ENCODE data around the gene LNP1. TPM values are rescaled to one million over a fixed set of nuclear protein-coding genes. Genes with fewer than 3 reads are reported as not detected.

LNP1 gene
- total and polyA plus RNA-seq, 9 of the 15 experiments (the other 6 are each of a cell fraction or from before 2014, with no cell fraction given): 1.9 to 5.2 (median 4.5) TPM

DNA sequence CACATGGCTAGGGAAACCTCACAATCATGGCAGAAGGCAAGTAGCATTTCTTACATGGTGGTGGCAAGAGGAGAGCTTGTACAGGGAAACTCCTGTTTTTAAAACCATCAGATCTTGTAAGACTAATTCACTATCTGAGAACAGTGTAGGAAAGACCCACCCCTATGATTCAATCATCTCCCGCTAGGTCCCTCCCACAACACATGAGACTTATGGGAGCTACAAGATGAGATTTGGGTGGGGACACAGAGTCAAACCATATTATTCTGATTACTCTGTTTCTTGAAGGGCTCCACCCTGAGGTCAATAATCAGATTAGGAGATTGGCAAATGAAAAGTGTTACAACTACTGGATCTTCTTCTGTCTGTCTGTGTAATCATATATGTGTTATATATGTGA is 69.6 kb downstream of the LNP1 start (continued):
- TF ChIP-seq TSC22D4 (tag; IDR thresholded peaks at IDR 0.05) (no peak), FOS (IDR thresholded peaks at IDR 0.05; ENCODE audit: extremely low read depth, insufficient read length) (no peak)

DNA sequence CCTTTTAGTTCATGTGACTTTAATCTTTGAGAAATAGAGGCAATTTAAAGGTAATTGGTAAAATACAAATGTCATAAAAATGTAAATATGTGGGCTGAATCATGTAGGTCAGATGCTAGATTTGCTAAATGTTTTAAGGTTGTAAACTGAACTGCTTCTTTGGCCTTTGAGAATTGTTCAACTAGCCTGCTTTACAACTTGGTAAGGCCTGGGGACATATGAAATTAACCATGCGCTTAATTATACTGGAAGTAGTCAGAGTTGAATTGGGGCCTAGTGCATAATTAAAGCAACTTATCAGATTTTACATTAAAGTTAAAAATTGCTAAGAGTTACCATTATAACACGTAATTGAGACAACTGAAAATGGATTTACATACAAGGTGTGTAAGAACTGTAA is 70.1 kb downstream of the LNP1 start:
- no peak for DNase-seq (ENCODE audit: extremely low read depth in 1 of 4, low spot score in 3 of 4)
- Histone ChIP-seq H3K9me1 (ENCODE audit: control insufficient read depth, insufficient read depth, low read length) (no peaks in the 10 kb centered on the region), H3K36me3 (ENCODE audit: control insufficient read depth, insufficient read depth, low read length) (no peaks in the 10 kb centered on the region), H2AFZ (ENCODE audit: low read depth, low read length) (no peak overlapping the region), H3K27ac (ENCODE audit: extremely low read depth, low read depth, low read length) (no peak overlapping the region), H4K20me1 (replicated peaks; ENCODE audit: control insufficient read depth, insufficient read depth, low read length) (no peaks in the 10 kb centered on the region), H3K79me2 (ENCODE audit: control insufficient read depth, insufficient read depth, low read length) (no peaks in the 10 kb centered on the region), H3K27me3 (ENCODE audit: control insufficient read depth in 2 of 2, insufficient read depth in 2 of 2, low read length in 2 of 2) (no peaks in the 10 kb centered on the region), H3K4me2 (ENCODE audit: insufficient read depth, low read length) (no peak overlapping the region), H3K4me1 (replicated peaks in 1 of 2; ENCODE audit: control insufficient read depth in 2 of 2, insufficient read depth in 2 of 2, low read length in 2 of 2) (no peaks in the 10 kb centered on the region), H3K9ac (ENCODE audit: insufficient read depth in 1 of 2, low read depth in 2 of 2, low read length in 2 of 2) (no peak overlapping the region), H3K9me3 (replicated peaks; ENCODE audit: control insufficient read depth, insufficient read depth, low read depth, low read length) (no peaks in the 10 kb centered on the region), H3K4me3 (no peak overlapping the region)
- ChIA-PET CTCF (ENCODE audit: low intra/inter-chr PET ratio) (no interaction called here), POLR2A (no interaction called here)
- ATAC-seq: no peak
- in situ Hi-C loops (cut with MboI): no loop called here
- no peak for FAIRE-seq
- intact Hi-C loops (cut with micrococcal nuclease): no loop called here
- TF ChIP-seq JUN (IDR thresholded peaks at IDR 0.05; ENCODE audit: borderline replicate concordance, low read depth, low read length): no peak
- no peak for TF ChIP-seq JUN (CRISPR knock-in tag; IDR thresholded peaks at IDR 0.05; ENCODE audit: borderline replicate concordance)
- TF ChIP-seq, protein P1, sequence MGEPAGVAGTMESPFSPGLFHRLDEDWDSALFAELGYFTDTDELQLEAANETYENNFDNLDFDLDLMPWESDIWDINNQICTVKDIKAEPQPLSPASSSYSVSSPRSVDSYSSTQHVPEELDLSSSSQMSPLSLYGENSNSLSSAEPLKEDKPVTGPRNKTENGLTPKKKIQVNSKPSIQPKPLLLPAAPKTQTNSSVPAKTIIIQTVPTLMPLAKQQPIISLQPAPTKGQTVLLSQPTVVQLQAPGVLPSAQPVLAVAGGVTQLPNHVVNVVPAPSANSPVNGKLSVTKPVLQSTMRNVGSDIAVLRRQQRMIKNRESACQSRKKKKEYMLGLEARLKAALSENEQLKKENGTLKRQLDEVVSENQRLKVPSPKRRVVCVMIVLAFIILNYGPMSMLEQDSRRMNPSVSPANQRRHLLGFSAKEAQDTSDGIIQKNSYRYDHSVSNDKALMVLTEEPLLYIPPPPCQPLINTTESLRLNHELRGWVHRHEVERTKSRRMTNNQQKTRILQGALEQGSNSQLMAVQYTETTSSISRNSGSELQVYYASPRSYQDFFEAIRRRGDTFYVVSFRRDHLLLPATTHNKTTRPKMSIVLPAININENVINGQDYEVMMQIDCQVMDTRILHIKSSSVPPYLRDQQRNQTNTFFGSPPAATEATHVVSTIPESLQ (CRISPR knock-in tag; IDR thresholded peaks at IDR 0.05): no peak
- no peak for TF ChIP-seq FOXM1 (IDR thresholded peaks at IDR 0.05; ENCODE audit: low read depth)
- TF ChIP-seq FOXM1 (CRISPR knock-in tag; IDR thresholded peaks at IDR 0.05; ENCODE audit: low read depth): no peak
- no peak for TF ChIP-seq CBX2 (IDR thresholded peaks at IDR 0.05; ENCODE audit: insufficient read depth, low read length, poor library complexity, severe bottlenecking)
- TF ChIP-seq ILF3 (IDR thresholded peaks at IDR 0.05; ENCODE audit: borderline replicate concordance): no peak
- TF ChIP-seq, protein P2, sequence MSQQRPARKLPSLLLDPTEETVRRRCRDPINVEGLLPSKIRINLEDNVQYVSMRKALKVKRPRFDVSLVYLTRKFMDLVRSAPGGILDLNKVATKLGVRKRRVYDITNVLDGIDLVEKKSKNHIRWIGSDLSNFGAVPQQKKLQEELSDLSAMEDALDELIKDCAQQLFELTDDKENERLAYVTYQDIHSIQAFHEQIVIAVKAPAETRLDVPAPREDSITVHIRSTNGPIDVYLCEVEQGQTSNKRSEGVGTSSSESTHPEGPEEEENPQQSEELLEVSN (IDR thresholded peaks at IDR 0.05; ENCODE audit: borderline replicate concordance in 1 of 2, extremely low read depth in 1 of 2, insufficient read depth in 1 of 2, insufficient read length in 1 of 2, low read depth in 1 of 2, low read length in 1 of 2, poor library complexity in 1 of 2, severe bottlenecking in 1 of 2): no peak
- no peak for TF ChIP-seq CCNT2 (IDR thresholded peaks at IDR 0.05; ENCODE audit: borderline replicate concordance, extremely low read depth, insufficient read length, low read depth, low read length)
- TF ChIP-seq, protein P3, sequence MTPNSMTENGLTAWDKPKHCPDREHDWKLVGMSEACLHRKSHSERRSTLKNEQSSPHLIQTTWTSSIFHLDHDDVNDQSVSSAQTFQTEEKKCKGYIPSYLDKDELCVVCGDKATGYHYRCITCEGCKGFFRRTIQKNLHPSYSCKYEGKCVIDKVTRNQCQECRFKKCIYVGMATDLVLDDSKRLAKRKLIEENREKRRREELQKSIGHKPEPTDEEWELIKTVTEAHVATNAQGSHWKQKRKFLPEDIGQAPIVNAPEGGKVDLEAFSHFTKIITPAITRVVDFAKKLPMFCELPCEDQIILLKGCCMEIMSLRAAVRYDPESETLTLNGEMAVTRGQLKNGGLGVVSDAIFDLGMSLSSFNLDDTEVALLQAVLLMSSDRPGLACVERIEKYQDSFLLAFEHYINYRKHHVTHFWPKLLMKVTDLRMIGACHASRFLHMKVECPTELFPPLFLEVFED (CRISPR knock-in tag; conservative IDR thresholded peaks at IDR 0.05): no peak
- WGBS (ENCODE audit: insufficient coverage, low coverage, missing lambda C conversion rate): 50% methylated on average over 2 of the region's 2 CpGs
- no TSS peak for BruUV-seq (replicated peaks)

Data from K562 (cell line).